IMR-90 (cell line): Measurements from ENCODE around the gene CD300LB. TPM values are rescaled to one million over a fixed set of nuclear protein-coding genes. Genes with fewer than 3 reads are reported as not detected.

ENCODE experiments used
- ATAC-seq: fragments of 200-7000 bp; cut with Tn5 transposase; 2 replicates; pipeline ENCODE4 v1.9.1; 2020; ENCODE audit warnings: low read depth, mild to moderate bottlenecking, moderate library complexity
- BruUV-seq: library from RNA; stranded (reverse); fragments of 400-500 nt; replicated peaks from 2 replicates; lab custom pipeline; 2021; lab: Mats Ljungman, UMichigan
- CTCF ChIA-PET: fragments of 300-600 bp; formaldehyde crosslinking; extraction: SDS; loops from one replicate; lab custom pipeline; 2021; ENCODE audit warnings: antibody characterized with exemption; lab: Yijun Ruan, JAX
- POLR2A ChIA-PET: fragments of 300-600 bp; sonication (Branson Sonifier 250); formaldehyde crosslinking; loops from one replicate; lab custom pipeline; 2022; ENCODE audit warnings: antibody characterized with exemption; ENCODE audit not compliant: unreplicated experiment; lab: Charles Lee
- DNase-seq: peaks from one replicate; pipeline ENCODE4 v3.0.0; 2013
- H2AFZ ChIP-seq: replicated peaks from 2 replicates; pipeline ENCODE3; 2013; ENCODE audit warnings: low read length, mild to moderate bottlenecking; ENCODE audit not compliant: poor library complexity
- H2AK5ac ChIP-seq: 2 replicates; pipeline ENCODE4 v1.6.1; 2013; ENCODE audit warnings: low read depth, low read length, inconsistent platforms
- H2AK9ac ChIP-seq: replicated peaks from 2 replicates; pipeline ENCODE3; 2013; ENCODE audit warnings: mild to moderate bottlenecking, low read depth, low read length, moderate library complexity; ENCODE audit not compliant: poor library complexity
- H2BK120ac ChIP-seq: 2 replicates; pipeline ENCODE4 v1.6.1; 2013; ENCODE audit warnings: low read depth, low read length, inconsistent platforms
- H2BK15ac ChIP-seq: 3 replicates; pipeline ENCODE4 v1.6.1; 2013; ENCODE audit warnings: low read depth, low read length, inconsistent platforms
- H2BK20ac ChIP-seq: 2 replicates; pipeline ENCODE4 v1.6.1; 2013; ENCODE audit warnings: low read depth, mild to moderate bottlenecking, inconsistent platforms, low read length, moderate library complexity
- H2BK5ac ChIP-seq: 2 replicates; pipeline ENCODE4 v1.6.1; 2013; ENCODE audit warnings: mild to moderate bottlenecking, low read depth, low read length, inconsistent platforms; ENCODE audit not compliant: poor library complexity, severe bottlenecking
- H3K14ac ChIP-seq: replicated peaks from 2 replicates; pipeline ENCODE4 v1.6.1; 2013; ENCODE audit warnings: low read depth, low read length, inconsistent platforms
- H3K18ac ChIP-seq: 2 replicates; pipeline ENCODE4 v1.6.1; 2013; ENCODE audit warnings: low read depth, low read length, control low read depth
- H3K23ac ChIP-seq: 2 replicates; pipeline ENCODE4 v1.6.1; 2013; ENCODE audit warnings: low read depth, low read length, inconsistent platforms
- H3K27ac ChIP-seq: 2 replicates; pipeline ENCODE4 v1.5.1; 2013; ENCODE audit warnings: mild to moderate bottlenecking, control low read depth, low read length; ENCODE audit not compliant: insufficient read depth
- H3K27me3 ChIP-seq: 2 replicates; pipeline ENCODE4 v1.6.1; 2013; ENCODE audit warnings: low read length; ENCODE audit not compliant: control insufficient read depth, insufficient read depth
- H3K36me3 ChIP-seq: 2 replicates; pipeline ENCODE4 v1.6.1; 2013; ENCODE audit warnings: low read length, mixed read lengths; ENCODE audit not compliant: control insufficient read depth, insufficient read depth
- H3K4ac ChIP-seq: 2 replicates; pipeline ENCODE4 v1.6.1; 2013; ENCODE audit warnings: low read depth, low read length, inconsistent platforms
- H3K4me1 ChIP-seq: 2 replicates; pipeline ENCODE4 v1.6.1; 2013; ENCODE audit warnings: low read length, mixed read lengths; ENCODE audit not compliant: control insufficient read depth, insufficient read depth
- H3K4me2 ChIP-seq: 2 replicates; pipeline ENCODE4 v1.6.1; 2013; ENCODE audit warnings: low read depth, mild to moderate bottlenecking, control low read depth, low read length, moderate library complexity
- H3K4me3 ChIP-seq: 2 replicates; pipeline ENCODE4 v1.5.1; 2013; ENCODE audit warnings: low read depth, mild to moderate bottlenecking, control low read depth, low read length, moderate library complexity; ENCODE audit not compliant: insufficient read depth
- H3K56ac ChIP-seq: 2 replicates; pipeline ENCODE4 v1.6.1; 2013; ENCODE audit warnings: low read length, inconsistent platforms; ENCODE audit not compliant: insufficient read depth; ENCODE audit errors: extremely low read depth
- H3K79me1 ChIP-seq, 2 experiments: 2 replicates each; pipeline ENCODE4 v1.6.1; 2013; ENCODE audit warnings: low read length in 2 of 2, inconsistent platforms in 1 of 2, low read depth in 1 of 2
- H3K9ac ChIP-seq: 2 replicates; pipeline ENCODE4 v1.6.1; 2013; ENCODE audit warnings: low read depth, low read length, control low read depth
- H3K9me1 ChIP-seq: 2 replicates; pipeline ENCODE4 v1.6.1; 2013; ENCODE audit warnings: low read length, inconsistent platforms; ENCODE audit not compliant: insufficient read depth
- H3K9me3 ChIP-seq: 2 replicates; pipeline ENCODE4 v1.6.1; 2013; ENCODE audit warnings: low read length; ENCODE audit not compliant: control insufficient read depth, insufficient read depth
- H4K20me1 ChIP-seq: 2 replicates; pipeline ENCODE4 v1.6.1; 2013; ENCODE audit warnings: low read length, inconsistent platforms; ENCODE audit not compliant: insufficient read depth
- H4K5ac ChIP-seq: 2 replicates; pipeline ENCODE4 v1.6.1; 2013; ENCODE audit warnings: mild to moderate bottlenecking, low read depth, low read length, control low read depth
- H4K8ac ChIP-seq, 2 experiments: 2 replicates each; pipeline ENCODE4 v1.6.1; 2013; ENCODE audit warnings: low read depth in 2 of 2, low read length in 2 of 2, control low read depth in 1 of 2, inconsistent platforms in 1 of 2
- H4K91ac ChIP-seq: 2 replicates; pipeline ENCODE4 v1.6.1; 2013; ENCODE audit warnings: low read depth, low read length, inconsistent platforms; ENCODE audit not compliant: insufficient read depth
- BHLHE40 ChIP-seq: fragments of 150-350 bp; IDR thresholded peaks from 2 replicates; pipeline ENCODE4 v1.6.1; 2016; ENCODE audit warnings: mild to moderate bottlenecking, low read depth, low read length
- CEBPB ChIP-seq: IDR thresholded peaks from 2 replicates; pipeline ENCODE4 v1.6.1; 2012; ENCODE audit warnings: low read depth, low read length, improper control_type of control experiment
- CHD1 ChIP-seq: IDR thresholded peaks from 2 replicates; pipeline ENCODE4 v1.6.1; 2012; ENCODE audit warnings: low read depth, low read length, improper control_type of control experiment
- CTCF ChIP-seq: conservative IDR thresholded peaks from 2 replicates; pipeline ENCODE4 v1.5.1; 2012; ENCODE audit warnings: mild to moderate bottlenecking, low read depth, low read length, improper control_type of control experiment
- ELK1 ChIP-seq: fragments of 150-350 bp; IDR thresholded peaks from 2 replicates; pipeline ENCODE4 v1.6.1; 2016; ENCODE audit warnings: low read depth, mild to moderate bottlenecking, low read length, moderate library complexity, borderline replicate concordance
- FOS ChIP-seq: fragments of 150-350 bp; IDR thresholded peaks from 2 replicates; pipeline ENCODE4 v1.6.1; 2016; ENCODE audit warnings: low read depth, low read length
- MAFK ChIP-seq: IDR thresholded peaks from 2 replicates; pipeline ENCODE4 v1.6.1; 2012; ENCODE audit warnings: low read depth, low read length, improper control_type of control experiment
- MAZ ChIP-seq: IDR thresholded peaks from 2 replicates; pipeline ENCODE4 v1.6.1; 2012; ENCODE audit warnings: low read depth, mild to moderate bottlenecking, low read length, improper control_type of control experiment, moderate library complexity, borderline replicate concordance
- MXI1 ChIP-seq: IDR thresholded peaks from 2 replicates; pipeline ENCODE4 v1.6.1; 2012; ENCODE audit warnings: low read depth, mild to moderate bottlenecking, low read length, moderate library complexity, borderline replicate concordance
- NFE2L2 ChIP-seq: fragments of 150-350 bp; IDR thresholded peaks from 2 replicates; pipeline ENCODE4 v1.6.1; 2016; ENCODE audit warnings: low read depth, mild to moderate bottlenecking, low read length
- POLR2A ChIP-seq: IDR thresholded peaks from 2 replicates; pipeline ENCODE4 v1.6.1; 2012; ENCODE audit warnings: mild to moderate bottlenecking, low read depth, low read length
- RAD21 ChIP-seq: IDR thresholded peaks from 2 replicates; pipeline ENCODE4 v1.6.1; 2012; ENCODE audit warnings: low read length, improper control_type of control experiment
- RCOR1 ChIP-seq: IDR thresholded peaks from 2 replicates; pipeline ENCODE4 v1.6.1; 2012; ENCODE audit warnings: mild to moderate bottlenecking, low read length, improper control_type of control experiment; ENCODE audit not compliant: insufficient replicate concordance
- SMC3 ChIP-seq: fragments of 150-350 bp; IDR thresholded peaks from 2 replicates; pipeline ENCODE4 v1.6.1; 2016; ENCODE audit warnings: low read depth, mild to moderate bottlenecking, antibody characterized with exemption, low read length, moderate library complexity
- USF2 ChIP-seq: fragments of 150-350 bp; IDR thresholded peaks from 2 replicates; pipeline ENCODE4 v1.6.1; 2017; ENCODE audit warnings: mild to moderate bottlenecking, antibody characterized with exemption, low read length, low read depth
- WGBS, 2 experiments: methylation state at CpG; one replicate each; pipeline versions ENCODE4 v1.1.5 to v1.1.7; 2013; ENCODE audit warnings: missing lambda C conversion rate in 2 of 2; ENCODE audit not compliant: insufficient read length in 1 of 2; ENCODE audit errors: extremely low coverage in 2 of 2; 5-methylcytosine and 5-hydroxymethylcytosine counted together
- dilution Hi-C: fragments of 300-500 bp; cut with HindIII; formaldehyde crosslinking; loops from one replicate; pipeline ENCODE4 v1.14.3; 2018; ENCODE audit warnings: low sequenced_read_pairs; ENCODE audit not compliant: unreplicated experiment
- in situ Hi-C: fragments of 300-500 bp; cut with MboI; formaldehyde crosslinking; loops from 3 replicates; pipeline ENCODE4 v1.14.3; 2019; ENCODE audit warnings: low sequenced_read_pairs, inconsistent platforms, mixed read lengths
- intact Hi-C: fragments of 100-400 bp; cut with micrococcal nuclease; formaldehyde crosslinking; loops from 2 replicates; pipeline ENCODE4 v1.10.0; 2022
- polyA plus RNA-seq, 3 experiments: library from polyadenylated mRNA; depleted of rRNA; stranded (reverse); fragments of >200 nt; gene quantifications; 2 replicates each; pipeline ENCODE4 v1.2.3, GENCODE V29; 2012; ENCODE audit warnings: low replicate concordance in 1 of 3
- total RNA-seq: library from RNA; depleted of rRNA; stranded (reverse); fragments of >200 nt; gene quantifications from 2 replicates; pipeline ENCODE4 v1.2.3, GENCODE V29; 2012

Gene CD300LB
- total and polyA plus RNA-seq, 2 of the 4 experiments (the other 2 are of a cell fraction) = not detected

- no CpG with 5 or more reads among the region's 3 CpGs for WGBS, 2 experiments
- H3K9ac ChIP-seq = no peak overlapping the region
- H4K20me1 ChIP-seq = no peaks in the 10 kb centered on the region
- peaks cover 43% of the 10 kb centered on the region for H3K9me3 ChIP-seq
- H4K8ac ChIP-seq = no peak overlapping the region
- no peak overlapping the region for H2BK15ac ChIP-seq
- H2BK120ac ChIP-seq = no peak overlapping the region
- DNase-seq (no peak), ATAC-seq (no peak)
- H2AFZ ChIP-seq = no peak overlapping the region
- H3K36me3 ChIP-seq = no peaks in the 10 kb centered on the region
- no peak overlapping the region for H2BK20ac ChIP-seq
- no peak overlapping the region for H3K18ac ChIP-seq
- no peaks in the 10 kb centered on the region for H3K27me3 ChIP-seq
- dilution Hi-C loops = no loop called here
- H4K91ac ChIP-seq = no peak overlapping the region
- H2AK9ac ChIP-seq = no peak overlapping the region
- H3K79me1 ChIP-seq = no peaks in the 10 kb centered on the region
- no peak overlapping the region for H3K4me3 ChIP-seq
- ChIA-PET POLR2A (no interaction called here), CTCF (no interaction called here)
- intact Hi-C loops = no loop called here
- no peak overlapping the region for H3K23ac ChIP-seq
- H3K56ac ChIP-seq = no peak overlapping the region
- H3K4me1 ChIP-seq = no peaks in the 10 kb centered on the region
- H2AK5ac ChIP-seq = no peak overlapping the region
- no peak overlapping the region for H3K14ac ChIP-seq
- no peak overlapping the region for H4K5ac ChIP-seq
- H3K4ac ChIP-seq = no peak overlapping the region
- TF ChIP-seq CEBPB = no peak
- TF ChIP-seq ELK1 = no peak
- TF ChIP-seq BHLHE40 = no peak
- TF ChIP-seq USF2 = no peak
- no peak for TF ChIP-seq RAD21
- no peak for TF ChIP-seq FOS
- no peak for TF ChIP-seq RCOR1
- no peak for TF ChIP-seq MAFK
- no peak for TF ChIP-seq MXI1
- TF ChIP-seq MAZ = no peak
- no peak for TF ChIP-seq CHD1
- TF ChIP-seq SMC3 = no peak
- no peak for TF ChIP-seq NFE2L2
- no peak for TF ChIP-seq POLR2A
- no peak for TF ChIP-seq CTCF
- in situ Hi-C loops = no loop called here
- no peak overlapping the region for H2BK5ac ChIP-seq
- BruUV-seq = no TSS peak
- no peak overlapping the region for H3K27ac ChIP-seq
- no peak overlapping the region for H3K4me2 ChIP-seq
- no peaks in the 10 kb centered on the region for H3K9me1 ChIP-seq
Measured at GRCh38 chr17:74516561-74517328, 14.5 kb downstream of the CD300LB start.
